HepG2 (cell line): ENCODE results near the gene RGS19. TPM values are rescaled to one million over a fixed set of nuclear protein-coding genes. Genes with fewer than 3 reads are reported as not detected.

ENCODE experiments used
- ATAC-seq: fragments of 200-7000 bp; cut with Tn5 transposase; 3 replicates; pipeline ENCODE4 v1.9.1; 2020; ENCODE audit warnings: mild to moderate bottlenecking, moderate library complexity
- BruUV-seq: library from RNA; stranded (reverse); fragments of 400-500 nt; replicated peaks from 2 replicates; lab custom pipeline; 2021; lab: Mats Ljungman, UMichigan
- CTCF ChIA-PET: fragments of 300-600 bp; formaldehyde crosslinking; extraction: SDS; loops from one replicate; lab custom pipeline; 2021; ENCODE audit warnings: low total read pairs, inconsistent platforms, low intra/inter-chr PET ratio; lab: Yijun Ruan, JAX
- POLR2A ChIA-PET: fragments of 350-600 bp; sonication (Branson Sonifier 250); formaldehyde crosslinking; loops from one replicate; lab custom pipeline; 2020; ENCODE audit warnings: antibody characterized with exemption, inconsistent platforms; lab: Yijun Ruan, JAX
- DNase-seq: peaks from one replicate; pipeline ENCODE4 v3.0.0-alpha.2; 2015; ENCODE audit warnings: low spot score
- FAIRE-seq: peaks from 3 replicates; lab custom pipeline; 2011; peaks lifted over from hg19 to GRCh38; lab: Jason Lieb, UNC
- H2AFZ ChIP-seq: one replicate; pipeline ENCODE4 v1.6.1; 2011; ENCODE audit warnings: low read length, inconsistent platforms
- H3K27ac ChIP-seq: fragments of 300-600 bp; 3 replicates; pipeline ENCODE4 v1.8.0; 2011; ENCODE audit warnings: mixed run types, mild to moderate bottlenecking, mixed read lengths, low read length, inconsistent platforms; ENCODE audit not compliant: insufficient read depth; ENCODE audit errors: extremely low read length
- H3K27me3 ChIP-seq, 2 experiments: fragments of 200-600 bp in 1 of 2; 2 replicates in 1 of 2; 3 replicates in 1 of 2; pipeline versions ENCODE4 v1.6.0 to v1.8.0; 2011; ENCODE audit warnings: low read length in 2 of 2, mild to moderate bottlenecking in 2 of 2, moderate library complexity in 2 of 2, inconsistent platforms in 1 of 2; ENCODE audit not compliant: insufficient read depth in 2 of 2, control insufficient read depth in 1 of 2
- H3K36me3 ChIP-seq, 2 experiments: fragments of 200-600 bp in 1 of 2; replicated peaks in 1 of 2; 2 replicates in 1 of 2; 3 replicates in 1 of 2; pipeline versions ENCODE4 v1.5.1 to v1.8.0; 2011; ENCODE audit warnings: low read length in 2 of 2, inconsistent platforms in 1 of 2; ENCODE audit not compliant: insufficient read depth in 2 of 2, control insufficient read depth in 1 of 2
- H3K4me1 ChIP-seq: 2 replicates; pipeline ENCODE4 v1.5.1; 2012; ENCODE audit warnings: low read length, inconsistent platforms; ENCODE audit not compliant: insufficient read depth
- H3K4me2 ChIP-seq: 2 replicates; pipeline ENCODE4 v1.6.0; 2011; ENCODE audit warnings: low read depth, low read length, inconsistent platforms
- H3K4me3 ChIP-seq, 3 experiments: fragments of 200-600 bp in 1 of 3; sonication (generic), shearing (Covaris generic) in 1 of 3; replicated peaks in 1 of 3; 2 replicates each; pipeline ENCODE4 v1.5.1; 2011 to 2016; ENCODE audit warnings: low read length in 3 of 3, inconsistent platforms in 2 of 3, low read depth in 2 of 3, mild to moderate bottlenecking in 2 of 3, control low read depth in 1 of 3, mixed read lengths in 1 of 3; ENCODE audit not compliant: insufficient read depth in 1 of 3
- H3K79me2 ChIP-seq: one replicate; pipeline ENCODE4 v1.6.1; 2011; ENCODE audit warnings: low read length, inconsistent platforms; ENCODE audit not compliant: insufficient read depth
- H3K9ac ChIP-seq: 2 replicates; pipeline ENCODE4 v1.6.0; 2011; ENCODE audit warnings: mild to moderate bottlenecking, low read depth, low read length, inconsistent platforms; ENCODE audit not compliant: insufficient read depth
- H3K9me3 ChIP-seq: 2 replicates; pipeline ENCODE4 v1.5.1; 2012; ENCODE audit warnings: mild to moderate bottlenecking, low read length
- H4K20me1 ChIP-seq: 2 replicates; pipeline ENCODE4 v1.6.0; 2011; ENCODE audit warnings: inconsistent platforms, mild to moderate bottlenecking, low read length, moderate library complexity; ENCODE audit not compliant: insufficient read depth
- AHDC1 ChIP-seq: sonication (generic); formaldehyde crosslinking; IDR thresholded peaks from 2 replicates; pipeline ENCODE4 v1.5.1; 2020; ENCODE audit warnings: mild to moderate bottlenecking, missing genetic modification reagents, borderline replicate concordance
- GABPB1 ChIP-seq: IDR thresholded peaks from 2 replicates; pipeline ENCODE4 v1.6.1; 2016; ENCODE audit warnings: mild to moderate bottlenecking, missing genetic modification reagents, moderate library complexity, missing compliant biosample characterization
- NR2F6 ChIP-seq, 2 experiments: IDR thresholded peaks; 2 replicates each; pipeline ENCODE4 v1.6.1; 2016; ENCODE audit warnings: antibody characterized with exemption in 1 of 2, mild to moderate bottlenecking in 1 of 2
- POLR2G ChIP-seq: fragments of 200-400 bp; formaldehyde crosslinking; IDR thresholded peaks from 2 replicates; pipeline ENCODE4 v1.6.1; 2018; ENCODE audit warnings: mild to moderate bottlenecking, low read depth, low read length, moderate library complexity
- TAF1 ChIP-seq: sonication (generic); formaldehyde crosslinking; IDR thresholded peaks from 2 replicates; pipeline ENCODE4 v1.4.0; 2020; ENCODE audit warnings: missing genetic modification reagents
- ZNF263 ChIP-seq: sonication (generic); formaldehyde crosslinking; IDR thresholded peaks from 2 replicates; pipeline ENCODE4 v1.4.0; 2020; ENCODE audit warnings: missing genetic modification reagents
- ZNF280B ChIP-seq: sonication (generic); formaldehyde crosslinking; IDR thresholded peaks from 2 replicates; pipeline ENCODE4 v1.5.0; 2020; ENCODE audit warnings: missing genetic modification reagents, mild to moderate bottlenecking, borderline replicate concordance
- WGBS: methylation state at CpG from one replicate; pipeline ENCODE4 v1.1.6; 2017; ENCODE audit warnings: low lambda C conversion rate; 5-methylcytosine and 5-hydroxymethylcytosine counted together
- in situ Hi-C: cut with HindIII; loops from 2 replicates; pipeline ENCODE4 v1.10.0; 2017; ENCODE audit warnings: low pct_unique_long_range_greater_than_20kb; ENCODE audit not compliant: extremely low pct_ligation_motif_present
- intact Hi-C: fragments of 100-400 bp; cut with micrococcal nuclease; formaldehyde crosslinking; loops from one replicate; pipeline ENCODE4 v1.10.0; 2022; ENCODE audit not compliant: unreplicated experiment
- polyA plus RNA-seq, 8 experiments: library from polyadenylated mRNA; depleted of rRNA in 3 of 8; stranded (reverse) in 7 of 8; unstranded in 1 of 8; fragments of >200 nt; fragmentation: Illumina TruSeq in 4 of 8; extraction: Trizol in 4 of 8; gene quantifications; 2 replicates each; pipeline versions ENCODE4 v1.2.1 to v1.2.3, GENCODE V29; 2011 to 2016; ENCODE audit warnings: low read depth in 4 of 8, missing spikeins in 1 of 8, mixed read lengths in 1 of 8; ENCODE audit not compliant: insufficient read depth in 1 of 8
- total RNA-seq, 5 experiments: library from RNA; depleted of rRNA; stranded (reverse); fragments of >200 nt; fragmentation: Illumina TruSeq; extraction: Trizol; gene quantifications; 2 replicates each; pipeline ENCODE4 v1.2.3, GENCODE V29; 2016; ENCODE audit warnings: low read depth in 1 of 5
- TF ChIP-seq, protein P1 (sequence below): sonication (generic); formaldehyde crosslinking; IDR thresholded peaks from 2 replicates; pipeline ENCODE4 v1.4.0; 2020; ENCODE audit warnings: missing genetic modification reagents
- TF ChIP-seq, protein P2 (sequence below): sonication (generic); formaldehyde crosslinking; IDR thresholded peaks from 2 replicates; pipeline ENCODE4 v1.4.0; 2020; ENCODE audit warnings: mild to moderate bottlenecking, missing genetic modification reagents, borderline replicate concordance

Gene RGS19
- total and polyA plus RNA-seq, 2 of the 13 experiments (the other 11 are each of a cell fraction or from before 2014, with no cell fraction given): 10.7 to 11.9 TPM

- TF ChIP-seq POLR2G: no peak
- TF ChIP-seq GABPB1: peak; percentile 29; the same call in 1 of the 2 replicates
- TF ChIP-seq TAF1 (CRISPR knock-in tag): 0 out of 2 replicates have a peak, but pooled peaks have one; percentile 21
Measured at GRCh38 chr20:64105846-64106434, 26.6 kb upstream of the RGS19 start (continued).

- Histone ChIP-seq H4K20me1 (peaks cover 3% of the 10 kb centered on the region; the same call in 1 of the 2 replicates), H3K4me2 (no peak overlapping the region), H3K9ac (no peak overlapping the region), H2AFZ (no peak overlapping the region), H3K9me3 (no peaks in the 10 kb centered on the region), H3K36me3 (no peaks in the 10 kb centered on the region), H3K4me3 (no peak overlapping the region), H3K27ac (no peak overlapping the region), H3K27me3 (peaks cover 45 to 89% of the 10 kb centered on the region in 2 experiments), H3K79me2 (no peaks in the 10 kb centered on the region), H3K4me1 (no peaks in the 10 kb centered on the region)
- ChIA-PET CTCF (no interaction called here), POLR2A (no interaction called here)
- ATAC-seq (no peak), DNase-seq (no peak), FAIRE-seq (no peak)
- intact Hi-C loops (no loop called here), in situ Hi-C loops (no loop called here)
- whole genome bisulfite sequencing: 41% methylated on average over 23 of the region's 25 CpGs
- BruUV-seq: no TSS peak
- TF ChIP-seq, protein P1, sequence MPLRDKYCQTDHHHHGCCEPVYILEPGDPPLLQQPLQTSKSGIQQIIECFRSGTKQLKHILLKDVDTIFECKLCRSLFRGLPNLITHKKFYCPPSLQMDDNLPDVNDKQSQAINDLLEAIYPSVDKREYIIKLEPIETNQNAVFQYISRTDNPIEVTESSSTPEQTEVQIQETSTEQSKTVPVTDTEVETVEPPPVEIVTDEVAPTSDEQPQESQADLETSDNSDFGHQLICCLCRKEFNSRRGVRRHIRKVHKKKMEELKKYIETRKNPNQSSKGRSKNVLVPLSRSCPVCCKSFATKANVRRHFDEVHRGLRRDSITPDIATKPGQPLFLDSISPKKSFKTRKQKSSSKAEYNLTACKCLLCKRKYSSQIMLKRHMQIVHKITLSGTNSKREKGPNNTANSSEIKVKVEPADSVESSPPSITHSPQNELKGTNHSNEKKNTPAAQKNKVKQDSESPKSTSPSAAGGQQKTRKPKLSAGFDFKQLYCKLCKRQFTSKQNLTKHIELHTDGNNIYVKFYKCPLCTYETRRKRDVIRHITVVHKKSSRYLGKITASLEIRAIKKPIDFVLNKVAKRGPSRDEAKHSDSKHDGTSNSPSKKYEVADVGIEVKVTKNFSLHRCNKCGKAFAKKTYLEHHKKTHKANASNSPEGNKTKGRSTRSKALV (CRISPR knock-in tag): no peak
- TF ChIP-seq AHDC1 (CRISPR knock-in tag) (no peak), ZNF280B (CRISPR knock-in tag) (no peak), ZNF263 (CRISPR knock-in tag) (peak; percentile 52; the same call in 1 of the 2 replicates), NR2F6 (IDR thresholded peaks at IDR 0.05) (no peak), NR2F6 (CRISPR knock-in tag; IDR thresholded peaks at IDR 0.05) (no peak)
- TF ChIP-seq, protein P2, sequence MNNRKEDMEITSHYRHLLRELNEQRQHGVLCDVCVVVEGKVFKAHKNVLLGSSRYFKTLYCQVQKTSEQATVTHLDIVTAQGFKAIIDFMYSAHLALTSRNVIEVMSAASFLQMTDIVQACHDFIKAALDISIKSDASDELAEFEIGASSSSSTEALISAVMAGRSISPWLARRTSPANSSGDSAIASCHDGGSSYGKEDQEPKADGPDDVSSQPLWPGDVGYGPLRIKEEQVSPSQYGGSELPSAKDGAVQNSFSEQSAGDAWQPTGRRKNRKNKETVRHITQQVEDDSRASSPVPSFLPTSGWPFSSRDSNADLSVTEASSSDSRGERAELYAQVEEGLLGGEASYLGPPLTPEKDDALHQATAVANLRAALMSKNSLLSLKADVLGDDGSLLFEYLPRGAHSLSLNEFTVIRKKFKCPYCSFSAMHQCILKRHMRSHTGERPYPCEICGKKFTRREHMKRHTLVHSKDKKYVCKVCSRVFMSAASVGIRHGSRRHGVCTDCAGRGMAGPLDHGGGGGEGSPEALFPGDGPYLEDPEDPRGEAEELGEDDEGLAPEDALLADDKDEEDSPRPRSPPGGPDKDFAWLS (CRISPR knock-in tag): no peak
Measured at GRCh38 chr20:64104667-64105451, 25.5 kb upstream of the RGS19 start.
